ENCODE results near the gene COL23A1. TPM values are rescaled to one million over a fixed set of nuclear protein-coding genes. Genes with fewer than 3 reads are reported as not detected.

COL23A1 gene
- polyA plus RNA-seq, 2 of the 4 experiments (the other 2 are of a cell fraction) = not detected

DNA sequence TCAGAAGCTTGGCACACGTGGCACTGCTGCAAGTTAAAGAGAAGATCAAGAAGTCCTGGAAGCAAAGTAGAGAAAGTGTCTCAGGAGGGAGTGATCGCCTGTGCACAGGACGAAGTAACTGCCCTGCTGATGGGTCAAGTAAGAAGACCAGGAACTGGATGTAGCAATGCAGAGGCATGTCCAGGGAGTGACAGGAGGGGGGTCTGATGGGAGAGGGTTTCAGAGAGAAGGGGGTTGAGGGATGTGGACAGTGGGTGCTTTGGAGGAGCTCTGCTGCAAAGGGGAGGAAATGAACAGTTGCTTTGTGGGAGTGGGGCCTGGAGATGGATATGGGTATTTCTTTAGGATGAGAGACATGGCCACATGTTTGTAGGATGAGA, 297.4 kb downstream of the COL23A1 start:
- ChIA-PET CTCF (interaction anchor here (0.6 kb wide), 2 partner anchors 13 to 269 kb away, joined by 3 to 4 read pairs; no protein-coding TSS in a partner anchor), POLR2A (no interaction called here)
- WGBS (ENCODE audit: missing lambda C conversion rate) = 25% methylated on average over 3 of the region's 3 CpGs
- FAIRE-seq = no peak
- Histone ChIP-seq H3K4me3 (no peak overlapping the region), H3K4me1 (no peaks in the 10 kb centered on the region), H3K9me3 (no peaks in the 10 kb centered on the region), H3K27ac (no peak overlapping the region), H3K4me2 (no peak overlapping the region)
- ATAC-seq = no peak
- TF ChIP-seq NPAS2 (CRISPR knock-in tag; IDR thresholded peaks at IDR 0.05; ENCODE audit: borderline replicate concordance) (no peak), FOSB (CRISPR knock-in tag; IDR thresholded peaks at IDR 0.05) (no peak), ZSCAN20 (CRISPR knock-in tag; IDR thresholded peaks at IDR 0.05) (no peak), ESRRA (IDR thresholded peaks at IDR 0.05; ENCODE audit: borderline replicate concordance, low read length) (no peak), EP300 (IDR thresholded peaks at IDR 0.05) (no peak), RAD21 (conservative IDR thresholded peaks at IDR 0.05 in 1 of 2, IDR thresholded peaks at IDR 0.05 in 1 of 2) (no peak), ZFP36 (IDR thresholded peaks at IDR 0.05; ENCODE audit: borderline replicate concordance, partially characterized antibody) (no peak), HOXB13 (CRISPR knock-in tag; IDR thresholded peaks at IDR 0.05; ENCODE audit: low read depth) (no peak), BHLHE40 (IDR thresholded peaks at IDR 0.05; ENCODE audit: low read depth, low read length) (no peak), TFCP2L1 (CRISPR knock-in tag; IDR thresholded peaks at IDR 0.05) (no peak), CHD4 (IDR thresholded peaks at IDR 0.05; ENCODE audit: borderline replicate concordance) (no peak), CHD2 (IDR thresholded peaks at IDR 0.05; ENCODE audit: low read length, partially characterized antibody) (no peak), RNF2 (IDR thresholded peaks at IDR 0.05; ENCODE audit: borderline replicate concordance, low read depth) (no peak)
- TF ChIP-seq, protein P1, sequence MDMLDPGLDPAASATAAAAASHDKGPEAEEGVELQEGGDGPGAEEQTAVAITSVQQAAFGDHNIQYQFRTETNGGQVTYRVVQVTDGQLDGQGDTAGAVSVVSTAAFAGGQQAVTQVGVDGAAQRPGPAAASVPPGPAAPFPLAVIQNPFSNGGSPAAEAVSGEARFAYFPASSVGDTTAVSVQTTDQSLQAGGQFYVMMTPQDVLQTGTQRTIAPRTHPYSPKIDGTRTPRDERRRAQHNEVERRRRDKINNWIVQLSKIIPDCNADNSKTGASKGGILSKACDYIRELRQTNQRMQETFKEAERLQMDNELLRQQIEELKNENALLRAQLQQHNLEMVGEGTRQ (IDR thresholded peaks at IDR 0.05) = no peak
- TF ChIP-seq, protein P2, sequence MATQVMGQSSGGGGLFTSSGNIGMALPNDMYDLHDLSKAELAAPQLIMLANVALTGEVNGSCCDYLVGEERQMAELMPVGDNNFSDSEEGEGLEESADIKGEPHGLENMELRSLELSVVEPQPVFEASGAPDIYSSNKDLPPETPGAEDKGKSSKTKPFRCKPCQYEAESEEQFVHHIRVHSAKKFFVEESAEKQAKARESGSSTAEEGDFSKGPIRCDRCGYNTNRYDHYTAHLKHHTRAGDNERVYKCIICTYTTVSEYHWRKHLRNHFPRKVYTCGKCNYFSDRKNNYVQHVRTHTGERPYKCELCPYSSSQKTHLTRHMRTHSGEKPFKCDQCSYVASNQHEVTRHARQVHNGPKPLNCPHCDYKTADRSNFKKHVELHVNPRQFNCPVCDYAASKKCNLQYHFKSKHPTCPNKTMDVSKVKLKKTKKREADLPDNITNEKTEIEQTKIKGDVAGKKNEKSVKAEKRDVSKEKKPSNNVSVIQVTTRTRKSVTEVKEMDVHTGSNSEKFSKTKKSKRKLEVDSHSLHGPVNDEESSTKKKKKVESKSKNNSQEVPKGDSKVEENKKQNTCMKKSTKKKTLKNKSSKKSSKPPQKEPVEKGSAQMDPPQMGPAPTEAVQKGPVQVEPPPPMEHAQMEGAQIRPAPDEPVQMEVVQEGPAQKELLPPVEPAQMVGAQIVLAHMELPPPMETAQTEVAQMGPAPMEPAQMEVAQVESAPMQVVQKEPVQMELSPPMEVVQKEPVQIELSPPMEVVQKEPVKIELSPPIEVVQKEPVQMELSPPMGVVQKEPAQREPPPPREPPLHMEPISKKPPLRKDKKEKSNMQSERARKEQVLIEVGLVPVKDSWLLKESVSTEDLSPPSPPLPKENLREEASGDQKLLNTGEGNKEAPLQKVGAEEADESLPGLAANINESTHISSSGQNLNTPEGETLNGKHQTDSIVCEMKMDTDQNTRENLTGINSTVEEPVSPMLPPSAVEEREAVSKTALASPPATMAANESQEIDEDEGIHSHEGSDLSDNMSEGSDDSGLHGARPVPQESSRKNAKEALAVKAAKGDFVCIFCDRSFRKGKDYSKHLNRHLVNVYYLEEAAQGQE (IDR thresholded peaks at IDR 0.05) = no peak
- TF ChIP-seq, protein P3, sequence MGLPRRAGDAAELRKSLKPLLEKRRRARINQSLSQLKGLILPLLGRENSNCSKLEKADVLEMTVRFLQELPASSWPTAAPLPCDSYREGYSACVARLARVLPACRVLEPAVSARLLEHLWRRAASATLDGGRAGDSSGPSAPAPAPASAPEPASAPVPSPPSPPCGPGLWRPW (IDR thresholded peaks at IDR 0.05) = no peak
- no peak for DNase-seq (ENCODE audit: low read depth in 1 of 2, low spot score in 1 of 2)

DNA sequence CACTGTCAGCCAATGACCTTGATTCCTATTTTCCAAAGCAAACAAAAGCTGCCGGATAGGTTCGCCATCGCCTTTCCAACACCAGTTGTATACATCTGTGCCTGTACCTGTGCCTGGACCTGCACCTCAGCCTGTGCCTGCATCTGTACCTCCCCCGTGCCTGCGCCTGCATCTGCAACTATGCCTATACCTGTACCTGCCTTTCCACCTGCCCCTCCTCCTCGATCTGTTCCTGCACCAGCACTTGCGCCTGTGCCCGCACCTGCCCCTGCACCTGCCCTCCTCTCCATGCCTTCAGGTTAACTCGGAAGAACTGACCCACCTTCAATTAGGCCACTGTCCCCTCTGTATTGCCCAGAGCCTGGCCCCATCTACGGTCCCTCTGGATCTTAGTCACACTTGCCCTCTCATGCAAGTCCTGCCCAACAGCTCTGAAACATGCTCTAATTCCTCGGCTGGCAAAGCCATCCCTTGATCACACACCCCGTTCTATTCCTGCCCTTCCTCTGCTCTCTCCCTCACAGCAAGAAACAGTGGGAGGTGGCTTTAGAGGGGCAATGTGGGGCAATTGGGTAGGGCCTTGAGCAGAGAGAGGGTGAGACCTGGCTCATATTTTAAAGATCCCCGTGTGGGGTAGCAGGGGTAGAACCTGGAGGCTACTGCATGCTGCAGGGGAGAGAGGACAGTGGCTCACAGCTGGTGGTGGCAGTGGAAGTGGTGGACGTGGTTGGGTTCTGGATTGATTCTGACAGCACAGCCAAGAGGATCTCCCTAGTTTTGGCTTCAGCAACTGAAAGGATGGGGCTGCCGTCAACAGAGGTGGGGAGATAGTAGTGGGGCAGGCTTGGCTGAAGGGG, 298.0 kb downstream of the COL23A1 start:
- Histone ChIP-seq H3K4me1 (no peaks in the 10 kb centered on the region), H3K27ac (no peak overlapping the region), H3K4me2 (no peak overlapping the region), H3K9me3 (no peaks in the 10 kb centered on the region), H3K4me3 (no peak overlapping the region)
- DNase-seq (ENCODE audit: low read depth in 1 of 2, low spot score in 1 of 2) = no peak
- ChIA-PET CTCF (interaction anchor here (0.6 kb wide), 1 partner anchor 270 kb away, joined by 4 read pairs; no protein-coding TSS in a partner anchor), POLR2A (no interaction called here)
- no peak for FAIRE-seq
- TF ChIP-seq, protein P4, sequence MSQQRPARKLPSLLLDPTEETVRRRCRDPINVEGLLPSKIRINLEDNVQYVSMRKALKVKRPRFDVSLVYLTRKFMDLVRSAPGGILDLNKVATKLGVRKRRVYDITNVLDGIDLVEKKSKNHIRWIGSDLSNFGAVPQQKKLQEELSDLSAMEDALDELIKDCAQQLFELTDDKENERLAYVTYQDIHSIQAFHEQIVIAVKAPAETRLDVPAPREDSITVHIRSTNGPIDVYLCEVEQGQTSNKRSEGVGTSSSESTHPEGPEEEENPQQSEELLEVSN (IDR thresholded peaks at IDR 0.05; ENCODE audit: borderline replicate concordance, low read depth) = no peak
- TF ChIP-seq, protein P5, sequence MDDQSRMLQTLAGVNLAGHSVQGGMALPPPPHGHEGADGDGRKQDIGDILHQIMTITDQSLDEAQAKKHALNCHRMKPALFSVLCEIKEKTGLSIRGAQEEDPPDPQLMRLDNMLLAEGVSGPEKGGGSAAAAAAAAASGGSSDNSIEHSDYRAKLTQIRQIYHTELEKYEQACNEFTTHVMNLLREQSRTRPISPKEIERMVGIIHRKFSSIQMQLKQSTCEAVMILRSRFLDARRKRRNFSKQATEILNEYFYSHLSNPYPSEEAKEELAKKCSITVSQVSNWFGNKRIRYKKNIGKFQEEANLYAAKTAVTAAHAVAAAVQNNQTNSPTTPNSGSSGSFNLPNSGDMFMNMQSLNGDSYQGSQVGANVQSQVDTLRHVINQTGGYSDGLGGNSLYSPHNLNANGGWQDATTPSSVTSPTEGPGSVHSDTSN (IDR thresholded peaks at IDR 0.05) = no peak
- TF ChIP-seq CHD2 (IDR thresholded peaks at IDR 0.05; ENCODE audit: low read length, partially characterized antibody) (no peak), RARB (CRISPR knock-in tag; IDR thresholded peaks at IDR 0.05) (no peak), POLR2A (IDR thresholded peaks at IDR 0.05; ENCODE audit: low read length) (no peak), GATA3 (IDR thresholded peaks at IDR 0.05; ENCODE audit: borderline replicate concordance) (no peak), FOSL2 (IDR thresholded peaks at IDR 0.05) (no peak), FOSL2 (CRISPR knock-in tag; IDR thresholded peaks at IDR 0.05) (no peak), ZSCAN20 (CRISPR knock-in tag; IDR thresholded peaks at IDR 0.05) (no peak), TFCP2L1 (CRISPR knock-in tag; IDR thresholded peaks at IDR 0.05) (no peak), TP53 (CRISPR knock-in tag; IDR thresholded peaks at IDR 0.05) (no peak), RCOR1 (IDR thresholded peaks at IDR 0.05; ENCODE audit: low read depth, low read length) (no peak), CHD4 (IDR thresholded peaks at IDR 0.05; ENCODE audit: borderline replicate concordance) (no peak), KDM5A (IDR thresholded peaks at IDR 0.05) (no peak), JUN (IDR thresholded peaks at IDR 0.05) (no peak)
- TF ChIP-seq, protein P6, sequence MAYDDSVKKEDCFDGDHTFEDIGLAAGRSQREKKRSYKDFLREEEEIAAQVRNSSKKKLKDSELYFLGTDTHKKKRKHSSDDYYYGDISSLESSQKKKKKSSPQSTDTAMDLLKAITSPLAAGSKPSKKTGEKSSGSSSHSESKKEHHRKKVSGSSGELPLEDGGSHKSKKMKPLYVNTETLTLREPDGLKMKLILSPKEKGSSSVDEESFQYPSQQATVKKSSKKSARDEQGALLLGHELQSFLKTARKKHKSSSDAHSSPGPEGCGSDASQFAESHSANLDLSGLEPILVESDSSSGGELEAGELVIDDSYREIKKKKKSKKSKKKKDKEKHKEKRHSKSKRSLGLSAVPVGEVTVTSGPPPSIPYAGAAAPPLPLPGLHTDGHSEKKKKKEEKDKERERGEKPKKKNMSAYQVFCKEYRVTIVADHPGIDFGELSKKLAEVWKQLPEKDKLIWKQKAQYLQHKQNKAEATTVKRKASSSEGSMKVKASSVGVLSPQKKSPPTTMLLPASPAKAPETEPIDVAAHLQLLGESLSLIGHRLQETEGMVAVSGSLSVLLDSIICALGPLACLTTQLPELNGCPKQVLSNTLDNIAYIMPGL (CRISPR knock-in tag; IDR thresholded peaks at IDR 0.05; ENCODE audit: borderline replicate concordance) = no peak
- no peak for ATAC-seq
- WGBS (ENCODE audit: missing lambda C conversion rate) = 41% methylated on average over 15 of the region's 15 CpGs

All from A549 (cell line).